Testis (tissue), 3 donors: ENCODE measurements around the gene ESYT2. TPM values are rescaled to one million over a fixed set of nuclear protein-coding genes. Genes with fewer than 3 reads are reported as not detected.

ENCODE experiments used
- DNase-seq: peaks from one replicate; pipeline ENCODE4 v3.0.0-alpha.2; 2019
- H3K27ac ChIP-seq, 2 donors: fragments of 200-600 bp; sonication (generic); one replicate each; pipeline ENCODE4 v1.5.1; 2019
- H3K27me3 ChIP-seq: fragments of 200-600 bp; sonication (generic); one replicate; pipeline ENCODE4 v1.5.1; 2019
- H3K36me3 ChIP-seq: fragments of 200-600 bp; sonication (generic); one replicate; pipeline ENCODE4 v1.5.1; 2017; ENCODE audit warnings: low read depth; ENCODE audit errors: missing control alignments
- H3K4me1 ChIP-seq: fragments of 200-600 bp; sonication (generic); one replicate; pipeline ENCODE4 v1.5.1; 2019
- H3K4me3 ChIP-seq, 2 donors: fragments of 200-600 bp; sonication (generic); one replicate each; pipeline ENCODE4 v1.5.1; 2017 to 2019
- H3K9me3 ChIP-seq: fragments of 200-600 bp; sonication (generic); one replicate; pipeline ENCODE4 v1.5.1; 2017
- CTCF ChIP-seq, 3 experiments: fragments of 450-650 bp in 2 of 3; fragments of 200-600 bp in 1 of 3; sonication (generic) in 1 of 3; IDR thresholded peaks; one replicate each; pipeline ENCODE4 v1.5.1; 2016 to 2019; ENCODE audit warnings: antibody characterized with exemption in 3 of 3, mild to moderate bottlenecking in 2 of 3, moderate library complexity in 1 of 3
- POLR2A ChIP-seq: fragments of 450-650 bp; IDR thresholded peaks from one replicate; pipeline ENCODE4 v1.6.1; 2017; ENCODE audit warnings: antibody characterized with exemption, mild to moderate bottlenecking, moderate library complexity
- WGBS, 2 donors: methylation state at CpG; one replicate each; pipeline ENCODE4 v1.1.5; 2018; 5-methylcytosine and 5-hydroxymethylcytosine counted together
- intact Hi-C: fragments of 100-400 bp; cut with DNase I; formaldehyde crosslinking; loops from one replicate; pipeline ENCODE4 v1.15.1; 2023; ENCODE audit warnings: low total_unique reads
- polyA plus RNA-seq: library from polyadenylated mRNA; stranded (reverse); fragments of 350-450 nt; fragmentation: Illumina TruSeq; extraction: RNeasy Lipid Tissue Mini Kit (QIAGEN cat#74804); gene quantifications from one replicate; pipeline ENCODE4 v1.2.3, GENCODE V29; 2014; ENCODE audit warnings: low read depth, low replicate concordance; ENCODE audit not compliant: insufficient read depth
- total RNA-seq, 2 donors: library from RNA; depleted of rRNA; stranded (reverse); fragments of >200 nt; gene quantifications; one replicate each; pipeline ENCODE4 v1.2.3, GENCODE V29; 2016

ESYT2 gene
- total and polyA plus RNA-seq, 3 donors from 2014 or later, result 53.9 to 73.1 (median 61.1) TPM

DNA sequence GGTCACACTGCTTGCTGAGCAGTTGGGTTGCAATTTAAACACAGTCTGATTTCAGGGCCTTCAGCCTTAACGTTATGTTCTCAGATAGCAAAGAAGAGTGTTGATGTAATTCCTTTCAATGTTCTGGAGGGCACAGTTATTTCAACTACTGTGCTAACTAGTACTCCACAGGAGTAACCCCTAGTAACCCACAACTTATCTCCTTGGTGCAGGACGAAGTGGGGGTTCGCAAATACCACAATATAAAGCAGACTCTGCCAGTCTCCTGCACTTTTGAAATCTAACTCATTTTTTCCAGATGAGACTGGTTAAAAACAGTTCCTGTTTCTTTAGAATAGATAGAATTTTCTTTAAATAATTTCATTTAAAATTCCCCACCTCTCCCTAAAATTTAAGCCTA lies 77.6 kb downstream of the ESYT2 start:
- TF ChIP-seq POLR2A (no peak), CTCF (IDR thresholded peaks at IDR 0.05) (no peak)
- H3K27ac ChIP-seq, result no peak overlapping the region
- H3K4me3 ChIP-seq, result no peak overlapping the region
- whole genome bisulfite sequencing, 2 donors, result 80 to 85% methylated on average over 3 of the region's 3 CpGs
- no peaks in the 10 kb centered on the region for H3K9me3 ChIP-seq
- no peaks in the 10 kb centered on the region for H3K4me1 ChIP-seq
- intact Hi-C loops, result no loop called here
- H3K36me3 ChIP-seq, result no peaks in the 10 kb centered on the region
- no peak for DNase-seq
- no peaks in the 10 kb centered on the region for H3K27me3 ChIP-seq

GRCh38 chr7:158751199-158751598 lies 78.1 kb downstream of the ESYT2 start:
- DNase-seq, result no peak
- Histone ChIP-seq H3K9me3 (no peaks in the 10 kb centered on the region), H3K27ac (no peak overlapping the region), H3K36me3 (no peaks in the 10 kb centered on the region), H3K4me3 (no peak overlapping the region), H3K27me3 (no peaks in the 10 kb centered on the region), H3K4me1 (no peaks in the 10 kb centered on the region)
- intact Hi-C loops, result no loop called here
- TF ChIP-seq POLR2A (no peak), CTCF (IDR thresholded peaks at IDR 0.05) (no peak)
- WGBS, 2 donors, result 91 to 98% methylated on average over 2 of the region's 2 CpGs

DNA sequence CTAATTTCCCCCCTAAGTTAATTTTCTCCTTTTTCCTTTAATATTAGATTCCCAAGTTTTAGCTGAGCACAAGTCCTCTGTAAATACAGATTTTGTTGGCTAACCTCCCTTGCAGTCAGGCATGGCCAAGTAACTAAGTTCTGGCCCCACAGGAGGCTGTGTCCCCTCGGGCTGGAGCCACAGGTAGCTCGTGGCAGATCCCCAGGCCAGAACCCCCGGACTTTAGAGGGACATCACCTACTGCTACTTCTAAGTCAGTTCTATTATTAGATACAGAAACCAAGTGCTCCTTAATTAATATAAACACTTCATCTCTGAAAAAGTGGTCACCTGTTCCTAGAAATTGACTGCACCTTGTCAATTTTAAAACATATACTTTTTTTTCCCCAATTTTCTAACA lies 78.6 kb downstream of the ESYT2 start:
- Histone ChIP-seq H3K36me3 (no peaks in the 10 kb centered on the region), H3K9me3 (no peaks in the 10 kb centered on the region), H3K4me1 (no peaks in the 10 kb centered on the region), H3K27me3 (no peaks in the 10 kb centered on the region), H3K27ac (no peak overlapping the region), H3K4me3 (no peak overlapping the region)
- 86 to 100% methylated on average over 3 of the region's 3 CpGs for WGBS, 2 donors
- TF ChIP-seq POLR2A (no peak), CTCF (IDR thresholded peaks at IDR 0.05) (no peak)
- DNase-seq, result no peak
- intact Hi-C loops, result no loop called here

- no peak overlapping the region for H3K4me3 ChIP-seq
- no peak for DNase-seq
- no peaks in the 10 kb centered on the region for H3K4me1 ChIP-seq
- no peak overlapping the region for H3K27ac ChIP-seq
- 85 to 91% methylated on average over 9 of the region's 9 CpGs for WGBS, 2 donors
- intact Hi-C loops, result no loop called here
- H3K27me3 ChIP-seq, result no peaks in the 10 kb centered on the region
- H3K36me3 ChIP-seq, result no peaks in the 10 kb centered on the region
- TF ChIP-seq CTCF (IDR thresholded peaks at IDR 0.05) (no peak), POLR2A (no peak)
- no peaks in the 10 kb centered on the region for H3K9me3 ChIP-seq
Observed at GRCh38 chr7:158749396-158749795, 79.9 kb downstream of the ESYT2 start.

DNA sequence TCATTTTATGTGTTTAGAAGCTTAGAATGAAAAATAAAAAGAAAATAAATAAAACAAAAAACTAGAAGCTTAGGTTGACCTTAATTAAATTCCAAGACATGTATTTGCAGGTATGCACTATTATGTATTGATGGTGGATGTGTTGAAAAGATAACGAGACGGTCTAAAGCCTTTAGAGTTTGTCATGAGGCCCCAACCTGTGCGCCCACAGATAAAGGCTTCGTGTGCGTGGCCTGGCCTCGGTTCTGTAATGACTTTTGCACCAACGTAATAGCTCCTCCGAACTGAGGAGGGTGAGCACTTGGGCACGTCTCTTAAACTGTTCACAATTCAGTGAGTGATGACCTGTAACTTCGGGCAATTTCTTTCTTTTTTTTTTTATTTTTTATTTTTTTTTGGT lies 81.0 kb downstream of the ESYT2 start:
- Histone ChIP-seq H3K9me3 (no peaks in the 10 kb centered on the region), H3K4me3 (no peak overlapping the region), H3K27ac (no peak overlapping the region), H3K27me3 (no peaks in the 10 kb centered on the region), H3K36me3 (no peaks in the 10 kb centered on the region), H3K4me1 (no peaks in the 10 kb centered on the region)
- 82 to 92% methylated on average over 10 of the region's 10 CpGs for WGBS, 2 donors
- intact Hi-C loops, result no loop called here
- TF ChIP-seq CTCF (IDR thresholded peaks at IDR 0.05) (no peak), POLR2A (no peak)
- no peak for DNase-seq
